SK-N-SH (cell line): ENCODE data around the gene BMPR1B. TPM values are rescaled to one million over a fixed set of nuclear protein-coding genes. Genes with fewer than 3 reads are reported as not detected.

ENCODE experiments used
- CTCF ChIA-PET: fragments of 300-600, 350-600 bp; formaldehyde crosslinking; extraction: SDS; loops from one replicate; lab custom pipeline; 2021; lab: Yijun Ruan, JAX
- POLR2A ChIA-PET: fragments of 350-600 bp; sonication (Branson Sonifier 250); formaldehyde crosslinking; extraction: SDS; loops from one replicate; lab custom pipeline; 2020; ENCODE audit warnings: antibody characterized with exemption, inconsistent platforms; lab: Yijun Ruan, JAX
- DNase-seq: peaks from one replicate; pipeline ENCODE4 v3.0.0; 2012
- H2AFZ ChIP-seq: fragments of 200-600 bp; sonication (generic); 2 replicates; pipeline ENCODE4 v1.8.1; 2016; ENCODE audit warnings: antibody characterized with exemption, mild to moderate bottlenecking, low read depth
- H3F3A ChIP-seq: fragments of 200-600 bp; sonication (generic); replicated peaks from 2 replicates; pipeline ENCODE3; 2016; ENCODE audit warnings: antibody characterized with exemption, mild to moderate bottlenecking; ENCODE audit not compliant: insufficient read depth
- H3K27ac ChIP-seq, 2 experiments: fragments of 200-500 bp in 1 of 2; fragments of 200-600 bp in 1 of 2; sonication (Bioruptor generic) in 1 of 2; sonication (generic), shearing (Covaris generic) in 1 of 2; 2 replicates each; pipeline versions ENCODE4 v1.5.1 to v1.6.1; 2014 to 2016; ENCODE audit warnings: low read depth in 2 of 2, inconsistent platforms in 1 of 2, low read length in 1 of 2, mild to moderate bottlenecking in 1 of 2, mixed read lengths in 1 of 2
- H3K27me3 ChIP-seq: fragments of 200-600 bp; sonication (generic), shearing (Covaris generic); 2 replicates; pipeline ENCODE4 v1.6.1; 2016; ENCODE audit warnings: mixed run types; ENCODE audit not compliant: insufficient read depth
- H3K36me3 ChIP-seq, 2 experiments: fragments of 200-500 bp in 1 of 2; fragments of 200-600 bp in 1 of 2; sonication (Bioruptor generic) in 1 of 2; sonication (generic) in 1 of 2; replicated peaks in 1 of 2; 2 replicates each; pipeline versions ENCODE3 to v1.5.1; 2014 to 2016; ENCODE audit warnings: low read length in 1 of 2, mild to moderate bottlenecking in 1 of 2; ENCODE audit not compliant: insufficient read depth in 2 of 2, control insufficient read depth in 1 of 2
- H3K4me1 ChIP-seq, 2 experiments: fragments of 200-500 bp in 1 of 2; fragments of 200-600 bp in 1 of 2; sonication (Bioruptor generic) in 1 of 2; sonication (generic), shearing (Covaris generic) in 1 of 2; 2 replicates each; pipeline versions ENCODE4 v1.5.1 to v1.6.1; 2014 to 2016; ENCODE audit warnings: low read depth in 1 of 2, low read length in 1 of 2, mixed run types in 1 of 2; ENCODE audit not compliant: insufficient read depth in 2 of 2, control insufficient read depth in 1 of 2
- H3K4me2 ChIP-seq: fragments of 200-600 bp; sonication (generic), shearing (Covaris generic); 2 replicates; pipeline ENCODE4 v1.6.1; 2017; ENCODE audit warnings: mixed run types
- H3K4me3 ChIP-seq, 2 experiments: fragments of 200-500 bp in 1 of 2; fragments of 200-600 bp in 1 of 2; sonication (Bioruptor generic) in 1 of 2; sonication (generic), shearing (Covaris generic) in 1 of 2; 2 replicates each; pipeline versions ENCODE4 v1.5.1 to v1.8.1; 2014 to 2016; ENCODE audit warnings: low read depth in 2 of 2, inconsistent platforms in 1 of 2, low read length in 1 of 2, mild to moderate bottlenecking in 1 of 2, mixed read lengths in 1 of 2, moderate library complexity in 1 of 2
- H3K79me2 ChIP-seq: fragments of 200-600 bp; sonication (generic); 2 replicates; pipeline ENCODE4 v1.8.1; 2017; ENCODE audit warnings: mild to moderate bottlenecking; ENCODE audit not compliant: insufficient read depth
- H3K9ac ChIP-seq: fragments of 200-600 bp; sonication (generic); 2 replicates; pipeline ENCODE4 v1.6.1; 2017; ENCODE audit warnings: mixed run types
- H3K9me2 ChIP-seq: fragments of 200-600 bp; sonication (generic); 2 replicates; pipeline ENCODE4 v1.6.1; 2017; ENCODE audit warnings: mixed run types
- H3K9me3 ChIP-seq: fragments of 200-600 bp; sonication (generic); 2 replicates; pipeline ENCODE4 v1.6.1; 2017; ENCODE audit warnings: mixed run types, mild to moderate bottlenecking, moderate library complexity
- H4K20me1 ChIP-seq: fragments of 200-600 bp; sonication (generic); 2 replicates; pipeline ENCODE4 v1.6.1; 2017; ENCODE audit warnings: mild to moderate bottlenecking, mixed run types; ENCODE audit not compliant: insufficient read depth
- ELF1 ChIP-seq: IDR thresholded peaks from 2 replicates; pipeline ENCODE4 v1.4.0; 2012
- EP300 ChIP-seq, 2 experiments: IDR thresholded peaks; 2 replicates each; pipeline versions ENCODE4 v1.4.0 to v1.6.1; 2012; ENCODE audit warnings: borderline replicate concordance in 1 of 2, low read depth in 1 of 2, low read length in 1 of 2
- FOSL2 ChIP-seq: IDR thresholded peaks from 2 replicates; pipeline ENCODE4 v1.4.0; 2012; ENCODE audit warnings: low read depth, mild to moderate bottlenecking, moderate library complexity, borderline replicate concordance
- FOXJ3 ChIP-seq: sonication (generic); formaldehyde crosslinking; IDR thresholded peaks from 2 replicates; pipeline ENCODE4 v1.5.1; 2020; ENCODE audit warnings: mild to moderate bottlenecking, missing genetic modification reagents
- GABPA ChIP-seq: IDR thresholded peaks from 2 replicates; pipeline ENCODE4 v1.4.0; 2012; ENCODE audit warnings: low read depth, mild to moderate bottlenecking
- GATA2 ChIP-seq: sonication (generic); formaldehyde crosslinking; IDR thresholded peaks from 2 replicates; pipeline ENCODE4 v1.5.0; 2020; ENCODE audit warnings: mild to moderate bottlenecking, missing genetic modification reagents
- MXI1 ChIP-seq: IDR thresholded peaks from 2 replicates; pipeline ENCODE4 v1.6.1; 2012; ENCODE audit warnings: mild to moderate bottlenecking, low read depth, low read length, improper control_type of control experiment
- NFIC ChIP-seq: IDR thresholded peaks from 2 replicates; pipeline ENCODE4 v1.4.0; 2012; ENCODE audit warnings: borderline replicate concordance
- RCOR1 ChIP-seq: fragments of 150-350 bp; IDR thresholded peaks from 2 replicates; pipeline ENCODE4 v1.6.1; 2017; ENCODE audit warnings: antibody characterized with exemption, low read length
- RFX5 ChIP-seq: IDR thresholded peaks from 2 replicates; pipeline ENCODE4 v1.6.1; 2012; ENCODE audit warnings: mild to moderate bottlenecking, improper control_type of control experiment, low read length
- SIN3A ChIP-seq: IDR thresholded peaks from 2 replicates; pipeline ENCODE4 v1.6.1; 2012; ENCODE audit warnings: low read depth, mild to moderate bottlenecking, low read length, moderate library complexity, borderline replicate concordance
- SMC3 ChIP-seq: IDR thresholded peaks from 2 replicates; pipeline ENCODE4 v1.6.1; 2012; ENCODE audit warnings: low read depth, low read length, improper control_type of control experiment
- TEAD4 ChIP-seq: IDR thresholded peaks from 2 replicates; pipeline ENCODE4 v1.4.0; 2012; ENCODE audit warnings: mild to moderate bottlenecking, borderline replicate concordance; ENCODE audit not compliant: insufficient read depth
- YY1 ChIP-seq: IDR thresholded peaks from 2 replicates; pipeline ENCODE4 v1.4.0; 2012; ENCODE audit warnings: low read depth, mild to moderate bottlenecking
- WGBS: methylation state at CpG from one replicate; pipeline ENCODE4 v1.1.6; 2017; ENCODE audit warnings: low lambda C conversion rate; 5-methylcytosine and 5-hydroxymethylcytosine counted together
- polyA plus RNA-seq, 3 experiments: library from polyadenylated mRNA; depleted of rRNA; stranded (reverse); fragments of >200 nt; gene quantifications; 2 replicates each; pipeline ENCODE4 v1.2.3, GENCODE V29; 2012
- TF ChIP-seq, protein P1 (sequence below): IDR thresholded peaks from 2 replicates; pipeline ENCODE4; 2012
- TF ChIP-seq, protein P2 (sequence below): fragments of 150-350 bp; IDR thresholded peaks from 2 replicates; pipeline ENCODE4 v1.6.1; 2016; ENCODE audit warnings: mild to moderate bottlenecking, low read depth, low read length
- TF ChIP-seq, protein P3 (sequence below): IDR thresholded peaks from 2 replicates; pipeline ENCODE4 v1.6.1; 2012; ENCODE audit warnings: mild to moderate bottlenecking, low read depth, low read length, moderate library complexity

The BMPR1B gene
- polyA plus RNA-seq, 1 of the 3 experiments (the other 2 are of a cell fraction), result 0.16 TPM

DNA sequence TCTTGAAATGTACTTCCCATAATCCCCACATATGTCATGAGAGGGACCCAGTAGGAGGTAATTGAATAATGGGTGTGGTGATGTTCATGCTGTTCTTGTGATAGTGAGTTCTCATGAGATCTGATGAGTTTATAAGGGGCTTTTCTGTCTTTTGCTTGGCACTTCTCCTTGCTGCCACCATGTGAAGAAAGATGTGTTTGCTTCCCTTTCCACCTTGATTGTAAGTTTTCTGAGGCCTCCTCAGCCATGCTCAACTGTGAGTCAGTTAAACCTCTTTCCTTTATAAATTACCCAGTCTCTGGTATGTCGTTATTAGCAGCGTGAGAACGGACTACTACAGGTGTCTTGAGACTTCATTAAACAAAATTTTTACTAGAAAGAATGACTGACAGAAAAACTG lies 323.2 kb downstream of the BMPR1B start:
- Histone ChIP-seq H3K9me2 (no peaks in the 10 kb centered on the region), H4K20me1 (no peaks in the 10 kb centered on the region), H3K4me1 (no peaks in the 10 kb centered on the region), H3K27ac (no peak overlapping the region), H3K27me3 (no peaks in the 10 kb centered on the region), H3F3A (peaks cover 3% of the 10 kb centered on the region), H3K4me2 (no peak overlapping the region), H3K36me3 (no peaks in the 10 kb centered on the region), H3K9me3 (no peaks in the 10 kb centered on the region), H3K79me2 (no peaks in the 10 kb centered on the region)
- ChIA-PET POLR2A (no interaction called here), CTCF (interaction anchor here (0.7 to 1.3 kb wide), 2 partner anchors 165 to 674 kb away, joined by 3 read pairs; no protein-coding TSS in a partner anchor)
- no peak for DNase-seq
- WGBS, result 88% methylated on average over 3 of the region's 3 CpGs
- TF ChIP-seq MXI1 (no peak), TEAD4 (no peak), FOXJ3 (CRISPR knock-in tag) (no peak), SMC3 (no peak), EP300 (IDR thresholded peaks at IDR 0.05; ENCODE audit: borderline replicate concordance in 1 of 2, low read depth in 1 of 2, low read length in 1 of 2) (no peak), GABPA (no peak), FOSL2 (no peak), NFIC (no peak), YY1 (no peak), SIN3A (no peak), ELF1 (no peak), RFX5 (no peak), GATA2 (no peak), RCOR1 (no peak)
- TF ChIP-seq, protein P1, sequence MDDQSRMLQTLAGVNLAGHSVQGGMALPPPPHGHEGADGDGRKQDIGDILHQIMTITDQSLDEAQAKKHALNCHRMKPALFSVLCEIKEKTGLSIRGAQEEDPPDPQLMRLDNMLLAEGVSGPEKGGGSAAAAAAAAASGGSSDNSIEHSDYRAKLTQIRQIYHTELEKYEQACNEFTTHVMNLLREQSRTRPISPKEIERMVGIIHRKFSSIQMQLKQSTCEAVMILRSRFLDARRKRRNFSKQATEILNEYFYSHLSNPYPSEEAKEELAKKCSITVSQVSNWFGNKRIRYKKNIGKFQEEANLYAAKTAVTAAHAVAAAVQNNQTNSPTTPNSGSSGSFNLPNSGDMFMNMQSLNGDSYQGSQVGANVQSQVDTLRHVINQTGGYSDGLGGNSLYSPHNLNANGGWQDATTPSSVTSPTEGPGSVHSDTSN, result no peak
- TF ChIP-seq, protein P2, sequence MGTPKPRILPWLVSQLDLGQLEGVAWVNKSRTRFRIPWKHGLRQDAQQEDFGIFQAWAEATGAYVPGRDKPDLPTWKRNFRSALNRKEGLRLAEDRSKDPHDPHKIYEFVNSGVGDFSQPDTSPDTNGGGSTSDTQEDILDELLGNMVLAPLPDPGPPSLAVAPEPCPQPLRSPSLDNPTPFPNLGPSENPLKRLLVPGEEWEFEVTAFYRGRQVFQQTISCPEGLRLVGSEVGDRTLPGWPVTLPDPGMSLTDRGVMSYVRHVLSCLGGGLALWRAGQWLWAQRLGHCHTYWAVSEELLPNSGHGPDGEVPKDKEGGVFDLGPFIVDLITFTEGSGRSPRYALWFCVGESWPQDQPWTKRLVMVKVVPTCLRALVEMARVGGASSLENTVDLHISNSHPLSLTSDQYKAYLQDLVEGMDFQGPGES, result no peak
- TF ChIP-seq, protein P3, sequence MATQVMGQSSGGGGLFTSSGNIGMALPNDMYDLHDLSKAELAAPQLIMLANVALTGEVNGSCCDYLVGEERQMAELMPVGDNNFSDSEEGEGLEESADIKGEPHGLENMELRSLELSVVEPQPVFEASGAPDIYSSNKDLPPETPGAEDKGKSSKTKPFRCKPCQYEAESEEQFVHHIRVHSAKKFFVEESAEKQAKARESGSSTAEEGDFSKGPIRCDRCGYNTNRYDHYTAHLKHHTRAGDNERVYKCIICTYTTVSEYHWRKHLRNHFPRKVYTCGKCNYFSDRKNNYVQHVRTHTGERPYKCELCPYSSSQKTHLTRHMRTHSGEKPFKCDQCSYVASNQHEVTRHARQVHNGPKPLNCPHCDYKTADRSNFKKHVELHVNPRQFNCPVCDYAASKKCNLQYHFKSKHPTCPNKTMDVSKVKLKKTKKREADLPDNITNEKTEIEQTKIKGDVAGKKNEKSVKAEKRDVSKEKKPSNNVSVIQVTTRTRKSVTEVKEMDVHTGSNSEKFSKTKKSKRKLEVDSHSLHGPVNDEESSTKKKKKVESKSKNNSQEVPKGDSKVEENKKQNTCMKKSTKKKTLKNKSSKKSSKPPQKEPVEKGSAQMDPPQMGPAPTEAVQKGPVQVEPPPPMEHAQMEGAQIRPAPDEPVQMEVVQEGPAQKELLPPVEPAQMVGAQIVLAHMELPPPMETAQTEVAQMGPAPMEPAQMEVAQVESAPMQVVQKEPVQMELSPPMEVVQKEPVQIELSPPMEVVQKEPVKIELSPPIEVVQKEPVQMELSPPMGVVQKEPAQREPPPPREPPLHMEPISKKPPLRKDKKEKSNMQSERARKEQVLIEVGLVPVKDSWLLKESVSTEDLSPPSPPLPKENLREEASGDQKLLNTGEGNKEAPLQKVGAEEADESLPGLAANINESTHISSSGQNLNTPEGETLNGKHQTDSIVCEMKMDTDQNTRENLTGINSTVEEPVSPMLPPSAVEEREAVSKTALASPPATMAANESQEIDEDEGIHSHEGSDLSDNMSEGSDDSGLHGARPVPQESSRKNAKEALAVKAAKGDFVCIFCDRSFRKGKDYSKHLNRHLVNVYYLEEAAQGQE, result no peak
- TF ChIP-seq, all 33 proteins: peak for 0
- Histone ChIP-seq H3K9ac (no peak overlapping the region), H2AFZ (no peak overlapping the region), H3K4me3 (no peak overlapping the region)
